ENCODE measurements around the gene SPOCD1.

The SPOCD1 gene

DNA sequence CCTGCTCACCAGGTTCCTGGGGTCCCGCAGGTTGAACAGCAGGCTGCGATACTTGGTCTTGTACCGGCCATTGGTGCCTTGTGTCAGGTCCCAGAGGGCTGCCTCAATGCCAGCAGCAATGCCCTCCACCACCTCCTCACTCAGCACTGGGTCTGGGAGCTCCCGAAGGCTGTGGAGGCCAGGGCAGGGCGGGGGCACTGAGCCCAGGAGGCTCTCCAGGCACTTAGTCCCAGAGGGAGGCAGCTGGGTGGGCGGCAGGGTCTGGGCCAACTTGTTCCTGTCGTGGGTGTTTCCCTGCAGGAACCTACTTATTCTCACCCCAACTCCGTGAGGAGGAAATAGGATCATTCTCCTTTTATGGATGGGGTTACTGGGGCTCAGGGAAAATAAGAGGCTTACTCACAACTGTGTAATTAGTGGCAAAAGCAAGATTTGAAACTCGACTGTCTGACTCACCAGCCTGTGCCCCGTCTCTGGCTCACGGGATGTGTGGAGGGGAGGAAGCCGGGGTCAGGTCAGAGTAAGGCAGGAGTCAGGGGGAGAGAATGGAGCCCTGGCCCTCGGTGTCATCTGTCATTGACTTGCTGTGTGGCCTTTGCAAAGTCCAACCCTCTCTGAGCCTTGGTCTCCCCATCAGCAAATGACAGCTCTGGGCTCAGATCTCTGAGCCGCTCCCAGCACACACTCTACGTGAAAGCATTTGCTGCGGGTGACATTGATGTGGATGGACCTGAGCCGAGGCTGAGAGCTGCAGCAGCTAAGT, 17.2 kb downstream of the SPOCD1 start:
- Histone ChIP-seq H3K9ac (ENCODE audit: low read depth, low read length, poor library complexity, severe bottlenecking) (no peak overlapping the region), H3K4me3 (ENCODE audit: low read length, poor library complexity, severe bottlenecking) (no peak overlapping the region), H3K4me2 (ENCODE audit: low read depth, low read length, poor library complexity, severe bottlenecking) (no peak overlapping the region), H3K9me2 (replicated peaks; ENCODE audit: low read depth, low read length) (no peaks in the 10 kb centered on the region), H3K4me1 (ENCODE audit: insufficient read depth, low read length, poor library complexity, severe bottlenecking) (no peaks in the 10 kb centered on the region), H3K27me3 (ENCODE audit: insufficient read depth, low read length, poor library complexity, severe bottlenecking) (no peaks in the 10 kb centered on the region), H4K20me1 (ENCODE audit: insufficient read depth, low read length, poor library complexity, severe bottlenecking) (no peaks in the 10 kb centered on the region), H2AFZ (ENCODE audit: low read length) (no peak overlapping the region), H3K36me3 (ENCODE audit: insufficient read depth, low read length) (no peaks in the 10 kb centered on the region), H3F3A (ENCODE audit: low read depth) (no peaks in the 10 kb centered on the region), H3K79me2 (ENCODE audit: insufficient read depth, low read length) (no peaks in the 10 kb centered on the region), H3K9me3 (ENCODE audit: insufficient read depth, low read depth, low read length) (no peaks in the 10 kb centered on the region)
- TF ChIP-seq EZH2phosphoT487 (IDR thresholded peaks at IDR 0.05; ENCODE audit: borderline replicate concordance) = no peak
- TF ChIP-seq, protein P1, sequence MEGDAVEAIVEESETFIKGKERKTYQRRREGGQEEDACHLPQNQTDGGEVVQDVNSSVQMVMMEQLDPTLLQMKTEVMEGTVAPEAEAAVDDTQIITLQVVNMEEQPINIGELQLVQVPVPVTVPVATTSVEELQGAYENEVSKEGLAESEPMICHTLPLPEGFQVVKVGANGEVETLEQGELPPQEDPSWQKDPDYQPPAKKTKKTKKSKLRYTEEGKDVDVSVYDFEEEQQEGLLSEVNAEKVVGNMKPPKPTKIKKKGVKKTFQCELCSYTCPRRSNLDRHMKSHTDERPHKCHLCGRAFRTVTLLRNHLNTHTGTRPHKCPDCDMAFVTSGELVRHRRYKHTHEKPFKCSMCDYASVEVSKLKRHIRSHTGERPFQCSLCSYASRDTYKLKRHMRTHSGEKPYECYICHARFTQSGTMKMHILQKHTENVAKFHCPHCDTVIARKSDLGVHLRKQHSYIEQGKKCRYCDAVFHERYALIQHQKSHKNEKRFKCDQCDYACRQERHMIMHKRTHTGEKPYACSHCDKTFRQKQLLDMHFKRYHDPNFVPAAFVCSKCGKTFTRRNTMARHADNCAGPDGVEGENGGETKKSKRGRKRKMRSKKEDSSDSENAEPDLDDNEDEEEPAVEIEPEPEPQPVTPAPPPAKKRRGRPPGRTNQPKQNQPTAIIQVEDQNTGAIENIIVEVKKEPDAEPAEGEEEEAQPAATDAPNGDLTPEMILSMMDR (conservative IDR thresholded peaks at IDR 0.05; ENCODE audit: low read length) = no peak

DNA sequence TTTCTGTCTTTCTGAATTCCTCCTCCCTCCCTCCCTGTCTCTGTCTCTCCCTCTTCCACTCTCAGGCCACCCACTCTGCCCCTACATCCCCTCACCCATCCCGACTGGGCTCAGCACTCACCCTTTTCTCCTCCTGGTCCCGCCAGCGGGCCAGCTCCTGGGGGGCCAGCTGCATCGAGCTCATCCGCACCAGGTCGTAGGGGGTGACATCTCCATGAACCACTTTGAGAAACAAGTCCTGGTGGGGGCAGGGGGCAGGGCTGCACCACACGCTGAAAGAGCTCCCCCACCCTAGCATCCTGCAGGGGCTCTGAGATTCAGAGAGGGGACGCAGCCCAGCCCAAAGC, 17.8 kb downstream of the SPOCD1 start:
- no peak for TF ChIP-seq EZH2phosphoT487 (IDR thresholded peaks at IDR 0.05; ENCODE audit: borderline replicate concordance)
- TF ChIP-seq, protein P1 (conservative IDR thresholded peaks at IDR 0.05; ENCODE audit: low read length) = no peak
- H3K4me2 ChIP-seq (ENCODE audit: low read depth, low read length, poor library complexity, severe bottlenecking) = no peak overlapping the region
- no peaks in the 10 kb centered on the region for H4K20me1 ChIP-seq (ENCODE audit: insufficient read depth, low read length, poor library complexity, severe bottlenecking)
- H3K4me3 ChIP-seq (ENCODE audit: low read length, poor library complexity, severe bottlenecking) = no peak overlapping the region
- no peaks in the 10 kb centered on the region for H3K9me3 ChIP-seq (ENCODE audit: insufficient read depth, low read depth, low read length)
- H3K9me2 ChIP-seq (replicated peaks; ENCODE audit: low read depth, low read length) = no peaks in the 10 kb centered on the region
- no peak overlapping the region for H2AFZ ChIP-seq (ENCODE audit: low read length)
- H3K9ac ChIP-seq (ENCODE audit: low read depth, low read length, poor library complexity, severe bottlenecking) = no peak overlapping the region
- H3F3A ChIP-seq (ENCODE audit: low read depth) = no peaks in the 10 kb centered on the region
- no peaks in the 10 kb centered on the region for H3K79me2 ChIP-seq (ENCODE audit: insufficient read depth, low read length)
- H3K27me3 ChIP-seq (ENCODE audit: insufficient read depth, low read length, poor library complexity, severe bottlenecking) = no peaks in the 10 kb centered on the region
- no peaks in the 10 kb centered on the region for H3K36me3 ChIP-seq (ENCODE audit: insufficient read depth, low read length)
- no peaks in the 10 kb centered on the region for H3K4me1 ChIP-seq (ENCODE audit: insufficient read depth, low read length, poor library complexity, severe bottlenecking)

DNA sequence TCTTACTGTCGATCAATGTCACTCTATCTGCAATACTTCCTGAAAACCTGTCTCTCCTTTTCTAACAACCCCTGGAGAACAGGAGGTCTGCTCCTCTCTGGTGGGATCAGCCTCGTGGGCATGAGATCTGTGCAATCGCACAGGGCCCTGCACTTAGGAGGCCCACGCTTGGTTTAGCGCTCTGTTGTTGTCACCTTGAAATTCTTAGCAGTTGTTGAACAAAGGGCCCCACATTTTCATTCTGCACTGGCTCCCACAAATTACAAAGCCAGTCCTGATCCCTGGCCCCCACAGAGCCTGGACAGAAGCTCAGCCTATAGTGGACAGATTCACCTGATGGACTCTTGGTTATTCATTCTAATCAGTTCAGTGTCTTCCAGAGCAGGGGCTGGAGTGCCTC, 18.6 kb downstream of the SPOCD1 start:
- Histone ChIP-seq H3K9me2 (replicated peaks; ENCODE audit: low read depth, low read length) (no peaks in the 10 kb centered on the region), H3K4me2 (ENCODE audit: low read depth, low read length, poor library complexity, severe bottlenecking) (no peak overlapping the region), H3K36me3 (ENCODE audit: insufficient read depth, low read length) (no peaks in the 10 kb centered on the region), H3F3A (ENCODE audit: low read depth) (no peaks in the 10 kb centered on the region), H3K9me3 (ENCODE audit: insufficient read depth, low read depth, low read length) (no peaks in the 10 kb centered on the region), H3K27me3 (ENCODE audit: insufficient read depth, low read length, poor library complexity, severe bottlenecking) (no peaks in the 10 kb centered on the region), H4K20me1 (ENCODE audit: insufficient read depth, low read length, poor library complexity, severe bottlenecking) (no peaks in the 10 kb centered on the region), H3K4me3 (ENCODE audit: low read length, poor library complexity, severe bottlenecking) (no peak overlapping the region), H3K9ac (ENCODE audit: low read depth, low read length, poor library complexity, severe bottlenecking) (no peak overlapping the region), H2AFZ (ENCODE audit: low read length) (no peak overlapping the region), H3K79me2 (ENCODE audit: insufficient read depth, low read length) (no peaks in the 10 kb centered on the region), H3K4me1 (ENCODE audit: insufficient read depth, low read length, poor library complexity, severe bottlenecking) (no peaks in the 10 kb centered on the region)
- TF ChIP-seq, protein P1 (conservative IDR thresholded peaks at IDR 0.05; ENCODE audit: low read length) = no peak
- TF ChIP-seq EZH2phosphoT487 (IDR thresholded peaks at IDR 0.05; ENCODE audit: borderline replicate concordance) = no peak
